Subcutaneous adipose tissue (tissue), 4 donors: Measurements from ENCODE around the gene EPB41L1. TPM values are rescaled to one million over a fixed set of nuclear protein-coding genes. Genes with fewer than 3 reads are reported as not detected.

Experiments
- total RNA-seq, 4 donors: library from RNA; depleted of rRNA; stranded (reverse); fragments of >200 nt; gene quantifications; one replicate each; pipeline ENCODE4 v1.1.0, GENCODE V29; 2016
- TF ChIP-seq, protein P1 (sequence below): fragments of 450-650 bp; IDR thresholded peaks from one replicate; pipeline ENCODE4 v1.5.1; 2016; ENCODE audit warnings: low read depth, mild to moderate bottlenecking, control low read depth, antibody characterized with exemption, moderate library complexity

Gene EPB41L1
- total RNA-seq, 4 donors from 2014 or later: 38.1 to 86.1 (median 62.0) TPM

DNA sequence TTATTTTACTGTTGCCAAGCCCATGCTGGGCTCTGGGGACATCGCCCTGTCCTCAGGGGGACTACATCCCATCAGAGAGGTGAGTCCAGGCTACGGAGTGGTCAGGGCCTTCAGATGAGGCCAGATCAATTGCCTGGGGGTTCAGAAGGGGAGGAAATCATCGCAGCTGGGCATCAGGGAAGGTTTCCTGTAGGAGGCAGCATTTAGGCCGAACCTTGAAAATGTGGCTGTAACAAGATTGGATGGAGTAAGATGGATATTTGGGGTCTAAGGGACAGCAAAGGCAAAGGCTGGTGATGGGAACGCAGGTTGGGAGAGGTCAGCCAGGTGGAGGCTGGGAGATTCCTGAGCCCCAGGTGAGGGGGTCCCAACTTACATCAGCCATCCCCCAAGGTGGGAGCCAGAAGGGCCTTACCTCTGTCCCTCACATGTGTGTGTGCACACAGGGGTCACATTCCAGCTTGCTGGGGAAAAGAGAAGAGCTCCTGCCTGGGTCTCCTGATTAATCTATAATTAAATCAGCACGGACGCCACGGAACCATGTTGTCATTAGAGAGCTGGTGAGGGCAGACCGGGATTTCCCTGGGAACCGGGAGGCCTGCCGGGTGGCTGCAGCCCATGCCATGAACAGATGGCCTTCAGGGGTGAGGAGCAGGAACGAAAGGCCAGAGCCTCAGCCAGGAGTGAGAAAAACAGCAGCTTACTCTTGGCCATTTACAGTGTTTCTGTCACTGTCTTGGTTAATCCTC lies 121.1 kb downstream of the EPB41L1 start:
- TF ChIP-seq, protein P1, sequence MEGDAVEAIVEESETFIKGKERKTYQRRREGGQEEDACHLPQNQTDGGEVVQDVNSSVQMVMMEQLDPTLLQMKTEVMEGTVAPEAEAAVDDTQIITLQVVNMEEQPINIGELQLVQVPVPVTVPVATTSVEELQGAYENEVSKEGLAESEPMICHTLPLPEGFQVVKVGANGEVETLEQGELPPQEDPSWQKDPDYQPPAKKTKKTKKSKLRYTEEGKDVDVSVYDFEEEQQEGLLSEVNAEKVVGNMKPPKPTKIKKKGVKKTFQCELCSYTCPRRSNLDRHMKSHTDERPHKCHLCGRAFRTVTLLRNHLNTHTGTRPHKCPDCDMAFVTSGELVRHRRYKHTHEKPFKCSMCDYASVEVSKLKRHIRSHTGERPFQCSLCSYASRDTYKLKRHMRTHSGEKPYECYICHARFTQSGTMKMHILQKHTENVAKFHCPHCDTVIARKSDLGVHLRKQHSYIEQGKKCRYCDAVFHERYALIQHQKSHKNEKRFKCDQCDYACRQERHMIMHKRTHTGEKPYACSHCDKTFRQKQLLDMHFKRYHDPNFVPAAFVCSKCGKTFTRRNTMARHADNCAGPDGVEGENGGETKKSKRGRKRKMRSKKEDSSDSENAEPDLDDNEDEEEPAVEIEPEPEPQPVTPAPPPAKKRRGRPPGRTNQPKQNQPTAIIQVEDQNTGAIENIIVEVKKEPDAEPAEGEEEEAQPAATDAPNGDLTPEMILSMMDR: no peak

DNA sequence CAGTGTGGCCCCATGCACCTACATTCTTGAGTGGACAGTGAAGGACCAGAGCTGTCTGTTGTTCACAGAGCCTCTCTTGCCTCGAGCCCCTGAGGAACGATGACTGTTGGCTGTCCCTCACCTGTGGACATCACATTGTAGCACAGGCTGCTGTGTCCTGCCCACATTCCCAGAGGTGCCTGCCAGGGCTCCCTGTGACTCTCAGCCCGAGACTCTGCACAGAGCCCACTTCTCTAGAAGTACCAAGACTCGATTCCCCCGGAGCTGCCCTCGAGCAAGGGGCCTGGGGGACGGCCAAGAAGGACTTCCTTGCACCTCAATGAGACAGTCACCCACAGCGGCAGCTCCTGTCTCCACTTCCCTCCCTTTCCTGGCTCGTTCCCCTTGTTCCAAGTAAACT lies 123.0 kb downstream of the EPB41L1 start:
- TF ChIP-seq, protein P1: no peak

DNA sequence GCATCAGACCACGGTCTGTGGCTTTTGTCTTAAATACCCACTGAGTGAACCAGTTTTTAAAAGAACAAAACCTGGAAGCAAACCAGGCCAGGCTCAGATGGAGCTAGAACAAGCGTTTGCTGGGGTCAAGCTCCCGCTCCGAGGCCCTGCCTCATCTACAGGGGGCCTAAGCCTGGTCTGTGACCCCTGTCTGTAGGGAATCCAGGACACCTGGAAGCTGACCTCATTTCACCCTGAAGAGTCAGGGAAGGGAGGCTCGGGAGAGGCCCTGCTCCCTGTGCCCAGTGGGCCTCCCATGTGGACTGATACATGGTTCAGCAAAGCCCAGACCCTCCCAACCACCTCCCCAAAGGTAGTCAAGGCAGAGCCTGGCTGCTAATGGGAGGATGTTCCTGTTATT lies 124.8 kb downstream of the EPB41L1 start:
- TF ChIP-seq, protein P1: no peak

DNA sequence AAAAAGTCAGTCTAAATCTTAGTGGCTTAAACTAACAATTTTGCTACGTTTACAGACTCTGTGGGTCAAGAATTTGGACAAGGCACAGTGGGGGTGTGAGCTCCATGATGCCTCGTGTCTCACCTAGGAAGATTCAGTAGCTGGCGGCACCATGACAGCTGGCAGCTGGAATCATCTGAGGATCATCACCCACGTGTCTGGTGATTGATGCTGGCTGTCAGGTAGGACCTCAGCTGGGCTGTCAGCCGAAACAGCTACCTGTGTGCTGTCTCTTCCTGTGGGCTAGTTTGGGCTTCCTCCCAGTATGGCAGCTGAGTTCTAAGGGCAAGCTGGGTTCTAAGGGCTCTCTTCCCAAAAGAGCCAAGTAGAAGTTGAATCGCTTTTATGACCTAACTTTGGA lies 125.2 kb downstream of the EPB41L1 start:
- TF ChIP-seq, protein P1: no peak

DNA sequence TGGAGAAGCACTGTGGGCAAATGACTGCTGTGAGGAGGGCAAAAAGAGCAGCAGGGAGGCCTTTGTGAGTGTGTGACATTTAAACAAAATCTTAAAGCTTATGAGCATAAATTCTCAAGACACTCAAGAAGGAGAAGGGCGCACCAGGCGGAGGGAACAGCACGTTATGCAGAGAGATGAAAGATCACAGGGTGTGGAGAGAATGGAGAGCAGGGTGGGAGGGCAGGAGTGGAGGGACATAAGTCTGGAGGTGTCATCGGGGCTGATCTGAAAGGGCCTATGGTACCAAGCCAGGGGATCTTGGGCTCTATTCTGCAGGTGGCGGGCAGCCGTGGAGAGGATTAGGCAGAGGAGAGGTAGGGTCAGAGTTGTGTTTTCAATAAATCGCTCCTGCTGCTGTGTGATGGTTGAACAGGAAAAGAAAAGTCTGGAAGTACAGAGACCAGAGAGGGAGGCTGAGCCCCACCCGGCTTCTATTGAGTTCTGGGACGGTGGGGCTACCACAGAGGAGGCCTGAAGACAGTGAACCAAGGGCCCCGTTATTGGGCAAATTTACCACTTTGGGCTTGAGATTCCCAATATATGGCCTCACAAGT lies 127.3 kb downstream of the EPB41L1 start:
- TF ChIP-seq, protein P1: no peak

Other genes starting within 250 kb of the EPB41L1 start
- 100 to 1,000 TPM in 1 of 4 donors, 10 to 100 TPM in 3; 48.8 to 125 (median 76.3) TPM for gene SCAND1, start 200.2 kb upstream of the EPB41L1 start, total RNA-seq
- gene CNBD2, start 186.2 kb upstream of the EPB41L1 start, total RNA-seq: 1 to 10 TPM in 3 of 4 donors, not detected in 1; 2.8 to 5.3 (median 3.1) TPM
- gene AAR2, start 81.7 kb downstream of the EPB41L1 start, total RNA-seq: 10 to 100 TPM; 25.2 to 32.4 (median 30.1) TPM
- gene DLGAP4, start 151.6 kb downstream of the EPB41L1 start, total RNA-seq: 10 to 100 TPM; 25.8 to 47.4 (median 38.9) TPM